HG02759 (cell line): ENCODE results near the gene FAM200C.
"Not testable (repeated sequence)": the region's sequence is repeated elsewhere in the genome, so short reads cannot be mapped to it uniquely, and the experiment has no call there.

Source experiments
- ATAC-seq: cut with Tn5 transposase; IDR thresholded peaks from one replicate; pipeline ENCODE4 v1.9.1; 2021; ENCODE audit warnings: mild to moderate bottlenecking, moderate library complexity; ENCODE audit not compliant: unreplicated experiment

Gene FAM200C

GRCh38 chr5:160399402-160400353 lies at the start of gene FAM200C:
Gene FAM200C, minus strand, starts transcription at chr5:160400054. Its CDS starts 4,564 bp downstream, at chr5:160395490.
- peak; percentile 91 for ATAC-seq

- ATAC-seq: no peak
Observed at GRCh38 chr5:160449458-160449857, 49.6 kb upstream of the FAM200C start.

DNA sequence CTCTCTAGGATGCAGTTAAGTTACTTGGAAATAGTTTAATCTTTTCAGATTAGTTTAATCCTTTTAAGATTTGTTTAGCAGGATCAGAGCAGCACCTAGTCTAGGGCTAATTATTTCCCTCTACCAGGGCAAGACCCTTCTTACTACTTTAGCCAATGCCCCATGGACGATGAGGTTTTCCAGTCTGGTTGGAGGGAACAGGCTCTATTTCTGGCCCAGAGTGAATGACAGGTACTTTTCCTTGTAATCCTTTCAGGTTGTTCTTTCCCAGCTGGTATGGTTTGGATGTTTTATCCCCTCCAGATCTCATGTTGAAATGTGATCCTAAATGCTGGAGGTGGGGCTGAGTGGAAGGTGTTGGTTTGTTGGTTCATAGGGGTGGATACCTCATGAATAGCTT lies 49.0 kb upstream of the FAM200C start:
- ATAC-seq: no peak

GRCh38 chr5:160445751-160446150 lies 45.9 kb upstream of the FAM200C start:
- ATAC-seq: no peak

GRCh38 chr5:160445132-160445531 lies 45.3 kb upstream of the FAM200C start:
- peak; percentile 33 for ATAC-seq

DNA sequence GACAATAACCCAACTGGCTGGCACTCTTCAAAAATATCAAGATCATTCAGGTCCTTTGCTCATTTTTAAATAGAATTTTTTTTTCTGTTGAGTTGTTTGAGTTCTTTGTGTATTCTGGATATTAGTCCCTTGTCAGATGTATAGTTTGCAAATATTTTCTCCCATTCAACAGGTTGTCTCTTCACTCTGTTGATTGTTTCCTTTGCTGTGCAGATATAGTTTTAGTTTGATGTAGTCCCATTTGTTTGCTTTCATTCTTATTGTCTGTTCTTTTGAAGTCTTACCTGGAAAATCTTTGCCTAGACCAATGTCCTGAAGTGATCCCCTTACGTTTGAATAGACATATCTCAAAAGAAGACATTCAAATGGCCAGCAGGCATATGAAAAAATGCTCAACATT lies 44.6 kb upstream of the FAM200C start:
- no peak for ATAC-seq

DNA sequence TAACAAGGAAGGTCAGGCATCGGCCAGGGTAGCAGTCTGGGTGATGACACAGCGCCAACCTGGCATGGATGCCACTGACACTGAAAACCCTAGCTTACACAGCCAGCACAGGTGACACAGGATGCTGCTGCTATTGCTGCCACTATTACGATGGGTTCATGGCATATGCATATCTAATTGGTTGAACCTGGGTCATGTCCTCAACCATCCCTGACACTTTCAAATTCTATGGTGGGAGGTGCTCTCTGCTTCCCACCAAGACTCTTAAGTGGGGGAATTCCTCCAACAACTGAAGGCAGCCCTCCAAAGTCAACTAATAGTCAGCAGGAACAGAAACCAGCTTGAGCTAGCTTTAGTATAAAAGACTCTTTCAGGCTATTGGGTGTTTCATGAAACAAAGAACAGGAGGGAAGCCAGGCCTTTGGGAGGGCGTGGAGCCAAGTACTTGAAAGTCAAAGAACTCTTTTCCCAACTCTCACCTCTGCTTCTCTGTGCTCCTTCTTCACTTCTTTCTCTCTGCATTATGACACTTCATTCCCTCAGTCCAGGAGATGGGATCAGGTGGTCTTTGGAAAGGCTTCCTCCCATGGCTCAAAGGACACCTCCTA lies 43.1 kb upstream of the FAM200C start:
- ATAC-seq: peak; percentile 24

DNA sequence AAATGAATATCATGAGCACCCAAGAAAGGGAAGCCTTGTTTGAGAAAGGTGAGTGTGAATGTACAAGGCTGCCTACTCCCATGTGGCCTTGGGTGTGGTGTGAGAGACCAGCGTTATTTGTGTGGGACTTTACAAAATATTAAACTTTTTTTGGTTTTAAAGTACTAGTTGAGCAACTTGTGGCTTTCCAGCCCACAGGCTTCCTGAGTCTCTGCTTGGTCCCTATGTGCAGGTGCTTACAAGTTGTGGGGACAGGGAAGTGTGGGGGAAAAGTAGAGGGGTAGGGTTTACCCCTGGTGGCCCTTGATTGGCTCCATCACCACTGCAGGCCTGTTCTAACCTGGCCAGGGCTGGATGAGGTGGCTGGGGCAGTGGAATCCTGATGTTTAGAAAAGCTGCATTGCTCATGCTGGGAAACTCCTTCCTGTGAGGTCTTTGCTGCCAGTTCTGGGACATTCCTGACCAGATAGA lies 41.5 kb upstream of the FAM200C start:
- ATAC-seq: peak; percentile 38

GRCh38 chr5:160439205-160439600 lies 39.3 kb upstream of the FAM200C start:
- peak; percentile 64 for ATAC-seq

GRCh38 chr5:160438316-160439204 lies 38.7 kb upstream of the FAM200C start:
- peak; percentile 25 for ATAC-seq

GRCh38 chr5:160437271-160437670 lies 37.4 kb upstream of the FAM200C start:
- ATAC-seq: no peak

DNA sequence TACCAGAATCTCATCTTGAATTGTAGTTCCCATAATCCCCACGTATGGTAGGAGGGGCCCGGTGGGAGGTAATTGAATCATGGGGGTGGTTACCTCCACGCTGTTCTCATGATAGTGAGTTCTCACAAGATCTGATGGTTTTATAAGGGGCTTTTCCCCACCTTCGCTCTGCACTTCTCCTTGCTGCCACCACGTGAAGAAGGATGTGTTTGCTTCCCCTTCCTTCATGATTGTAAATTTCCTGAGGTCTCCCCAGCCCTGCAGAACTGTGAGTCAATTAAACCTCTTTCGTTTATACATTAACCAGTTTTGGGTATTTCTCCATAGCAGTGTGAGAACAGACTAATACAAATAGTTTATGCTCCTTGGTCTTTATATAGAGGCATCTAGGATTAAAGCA lies 36.8 kb upstream of the FAM200C start:
- ATAC-seq: not testable (repeated sequence)

- ATAC-seq: no peak
Observed at GRCh38 chr5:160436017-160436416, 36.2 kb upstream of the FAM200C start.

GRCh38 chr5:160435532-160435931 lies 35.7 kb upstream of the FAM200C start:
- no peak for ATAC-seq

- peak; percentile 83 for ATAC-seq
Observed at GRCh38 chr5:160434022-160434531, 34.2 kb upstream of the FAM200C start.

- ATAC-seq: no peak
Observed at GRCh38 chr5:160432787-160433186, 32.9 kb upstream of the FAM200C start.

DNA sequence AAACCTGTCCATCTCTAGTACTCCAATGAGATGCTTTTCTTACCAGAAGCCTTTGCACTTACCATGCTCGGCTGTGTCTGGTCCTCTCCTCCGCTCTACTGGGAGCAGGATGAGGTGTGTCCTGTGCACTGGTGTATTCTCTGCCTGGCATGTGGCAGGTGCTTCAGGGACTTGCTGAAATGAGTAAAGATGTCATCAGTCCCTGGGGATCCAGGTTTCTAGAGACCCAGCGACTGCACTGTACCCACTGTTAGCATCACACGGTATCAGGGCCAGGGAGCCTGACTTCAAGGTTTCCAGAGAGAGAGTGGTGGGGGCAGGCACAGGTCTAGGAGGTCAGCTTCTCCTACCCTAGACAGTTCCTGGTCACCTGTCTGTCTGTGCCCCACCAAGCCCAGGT lies 32.3 kb upstream of the FAM200C start:
- no peak for ATAC-seq

GRCh38 chr5:160427607-160428006 lies 27.8 kb upstream of the FAM200C start:
- no peak for ATAC-seq

GRCh38 chr5:160423099-160423498 lies 23.2 kb upstream of the FAM200C start:
- no peak for ATAC-seq

- peak; percentile 74 for ATAC-seq
Observed at GRCh38 chr5:160421625-160422258, 21.9 kb upstream of the FAM200C start, which contains the start of gene PTTG1. Gene PTTG1, plus strand, starts transcription at chr5:160421855. Its CDS starts 458 bp downstream, at chr5:160422313.
